Astrocyte of the spinal cord (primary cell): ENCODE results near the gene ABHD5.
A peak's percentile ranks its signal among the peaks of the same experiment; 100 is the strongest.

Experiments used
- DNase-seq: peaks from one replicate; pipeline ENCODE4 v3.0.0; 2011; ENCODE audit warnings: low read depth, low spot score
- H3K4me3 ChIP-seq: 2 replicates; pipeline ENCODE4 v1.5.1; 2011; ENCODE audit warnings: low read depth, mild to moderate bottlenecking, low read length, moderate library complexity
- in situ Hi-C: cut with HindIII; loops from 2 replicates; pipeline ENCODE4 v1.10.0; 2017; ENCODE audit warnings: low sequenced_read_pairs
- TF ChIP-seq, protein P1 (sequence below): IDR thresholded peaks from 2 replicates; pipeline ENCODE4 v1.5.1; 2012; ENCODE audit warnings: low read depth, mild to moderate bottlenecking, low read length, inconsistent platforms

The ABHD5 gene

DNA sequence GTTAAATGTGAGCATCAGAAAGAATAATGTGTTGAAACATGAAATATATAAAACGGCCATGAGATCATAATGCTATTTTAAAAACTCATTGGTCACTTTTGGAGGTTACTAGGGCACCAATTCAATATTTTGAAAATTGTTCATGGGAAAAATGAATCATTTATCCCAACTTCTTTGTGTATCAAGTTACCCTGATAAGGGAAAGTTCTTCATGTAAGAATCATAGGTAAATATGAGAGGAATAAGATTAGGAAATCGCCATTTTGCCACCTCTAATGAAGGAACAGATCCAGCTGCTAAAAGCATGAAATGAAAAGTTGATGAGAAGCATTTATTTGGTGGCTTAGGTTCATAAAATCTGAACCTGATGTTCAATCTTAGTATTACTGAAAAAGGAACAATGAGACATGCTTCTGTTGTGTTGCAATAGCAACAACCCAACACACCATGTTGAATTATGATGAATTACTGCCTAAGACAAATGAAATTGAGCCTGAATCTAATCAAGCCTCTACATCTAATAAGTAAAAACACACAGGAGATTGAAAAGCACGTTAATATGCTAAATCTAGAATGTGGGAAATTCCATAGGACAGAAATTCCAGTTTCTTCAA lies 32.5 kb downstream of the ABHD5 start:
- TF ChIP-seq, protein P1, sequence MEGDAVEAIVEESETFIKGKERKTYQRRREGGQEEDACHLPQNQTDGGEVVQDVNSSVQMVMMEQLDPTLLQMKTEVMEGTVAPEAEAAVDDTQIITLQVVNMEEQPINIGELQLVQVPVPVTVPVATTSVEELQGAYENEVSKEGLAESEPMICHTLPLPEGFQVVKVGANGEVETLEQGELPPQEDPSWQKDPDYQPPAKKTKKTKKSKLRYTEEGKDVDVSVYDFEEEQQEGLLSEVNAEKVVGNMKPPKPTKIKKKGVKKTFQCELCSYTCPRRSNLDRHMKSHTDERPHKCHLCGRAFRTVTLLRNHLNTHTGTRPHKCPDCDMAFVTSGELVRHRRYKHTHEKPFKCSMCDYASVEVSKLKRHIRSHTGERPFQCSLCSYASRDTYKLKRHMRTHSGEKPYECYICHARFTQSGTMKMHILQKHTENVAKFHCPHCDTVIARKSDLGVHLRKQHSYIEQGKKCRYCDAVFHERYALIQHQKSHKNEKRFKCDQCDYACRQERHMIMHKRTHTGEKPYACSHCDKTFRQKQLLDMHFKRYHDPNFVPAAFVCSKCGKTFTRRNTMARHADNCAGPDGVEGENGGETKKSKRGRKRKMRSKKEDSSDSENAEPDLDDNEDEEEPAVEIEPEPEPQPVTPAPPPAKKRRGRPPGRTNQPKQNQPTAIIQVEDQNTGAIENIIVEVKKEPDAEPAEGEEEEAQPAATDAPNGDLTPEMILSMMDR, result no peak
- in situ Hi-C loops, result no loop called here

DNA sequence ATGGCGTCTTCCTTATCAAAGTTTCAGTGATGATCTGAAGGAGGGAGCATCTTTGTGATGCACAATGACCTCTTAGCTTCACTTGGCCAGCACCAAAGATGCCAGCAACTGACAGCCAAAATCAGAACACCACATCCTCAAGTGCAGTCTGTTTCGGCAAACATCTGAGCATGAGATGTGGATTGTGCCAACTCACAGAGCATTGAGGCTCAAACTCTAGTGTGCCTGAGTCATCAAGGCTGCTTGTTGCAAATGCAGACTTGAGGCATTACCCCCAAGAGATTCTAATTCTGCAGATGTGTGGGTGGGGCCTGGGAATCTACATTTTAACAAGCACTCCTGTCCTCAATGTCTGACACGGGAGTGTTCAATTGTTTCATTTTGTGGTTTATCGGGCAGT lies 35.8 kb downstream of the ABHD5 start:
- TF ChIP-seq, protein P1, result no peak
- H3K4me3 ChIP-seq, result no peak overlapping the region
- in situ Hi-C loops, result no loop called here
- peak; percentile 52 for DNase-seq

More for the DNA sequence above, 32.5 kb downstream of the ABHD5 start:
- DNase-seq, result peak; percentile 56
- H3K4me3 ChIP-seq, result no peak overlapping the region

DNA sequence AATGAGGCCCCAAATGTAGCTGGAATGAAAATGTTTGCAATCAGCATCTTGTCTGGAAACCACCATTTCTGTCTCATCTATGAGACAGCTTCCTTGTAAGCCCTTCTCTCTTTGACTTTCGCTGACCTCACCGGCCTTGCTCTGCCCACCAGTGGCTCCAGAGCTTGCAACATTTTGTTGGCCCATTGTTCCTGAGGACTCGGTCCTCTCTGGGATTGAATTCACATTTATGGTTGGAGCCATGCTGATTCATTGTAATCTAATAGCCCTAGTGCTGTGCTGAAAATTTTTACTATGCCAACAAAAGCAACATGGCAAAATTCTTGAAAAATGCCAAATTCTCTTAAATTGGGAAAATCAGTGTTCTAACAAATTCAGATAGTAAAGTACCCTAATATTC lies 37.2 kb downstream of the ABHD5 start:
- in situ Hi-C loops, result no loop called here
- H3K4me3 ChIP-seq, result no peak overlapping the region
- DNase-seq, result peak; percentile 69

DNA sequence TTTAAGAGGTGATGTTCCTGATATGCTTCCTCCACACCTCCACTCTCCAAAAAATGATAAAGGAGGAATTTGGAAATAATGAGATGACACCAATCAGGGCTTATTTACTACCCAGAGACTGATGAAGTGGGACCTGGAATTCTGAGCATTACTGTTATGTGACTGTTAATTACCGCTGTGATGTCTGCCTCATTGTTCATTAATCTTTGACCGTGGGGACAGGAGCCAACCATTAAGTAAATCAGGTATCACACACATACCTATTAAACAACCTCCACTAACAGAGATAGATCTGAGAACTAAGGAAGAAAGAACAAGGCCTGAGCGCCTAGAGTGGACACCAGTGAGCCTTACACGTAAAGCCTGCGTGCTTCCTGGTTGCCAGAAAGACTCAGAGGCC lies 37.7 kb downstream of the ABHD5 start:
- TF ChIP-seq, protein P1, result no peak
- in situ Hi-C loops, result no loop called here
- H3K4me3 ChIP-seq, result no peak overlapping the region
- DNase-seq, result no peak

More for the DNA sequence above, 37.2 kb downstream of the ABHD5 start:
- TF ChIP-seq, protein P1, result no peak

DNA sequence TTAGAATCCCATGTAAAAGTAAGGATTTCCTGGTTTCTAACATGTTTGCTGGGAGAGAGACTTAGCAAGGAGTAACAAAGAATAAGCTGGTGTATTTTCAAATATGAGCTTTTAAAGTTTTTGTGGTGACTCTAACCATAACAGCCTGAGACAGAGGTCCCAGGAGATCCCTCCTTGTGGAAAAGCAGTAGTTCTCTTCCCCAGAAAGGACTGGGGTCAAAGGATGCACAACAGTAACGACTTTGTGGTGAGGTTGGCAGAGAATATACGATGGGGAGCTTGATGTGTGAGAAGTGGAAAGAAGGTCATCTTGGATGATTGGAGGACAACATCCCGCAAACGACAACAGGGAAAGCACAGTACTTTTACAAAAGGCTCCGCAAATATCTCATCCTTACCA lies 38.2 kb downstream of the ABHD5 start:
- in situ Hi-C loops, result no loop called here
- no peak for DNase-seq
- TF ChIP-seq, protein P1, result no peak
- no peak overlapping the region for H3K4me3 ChIP-seq

DNA sequence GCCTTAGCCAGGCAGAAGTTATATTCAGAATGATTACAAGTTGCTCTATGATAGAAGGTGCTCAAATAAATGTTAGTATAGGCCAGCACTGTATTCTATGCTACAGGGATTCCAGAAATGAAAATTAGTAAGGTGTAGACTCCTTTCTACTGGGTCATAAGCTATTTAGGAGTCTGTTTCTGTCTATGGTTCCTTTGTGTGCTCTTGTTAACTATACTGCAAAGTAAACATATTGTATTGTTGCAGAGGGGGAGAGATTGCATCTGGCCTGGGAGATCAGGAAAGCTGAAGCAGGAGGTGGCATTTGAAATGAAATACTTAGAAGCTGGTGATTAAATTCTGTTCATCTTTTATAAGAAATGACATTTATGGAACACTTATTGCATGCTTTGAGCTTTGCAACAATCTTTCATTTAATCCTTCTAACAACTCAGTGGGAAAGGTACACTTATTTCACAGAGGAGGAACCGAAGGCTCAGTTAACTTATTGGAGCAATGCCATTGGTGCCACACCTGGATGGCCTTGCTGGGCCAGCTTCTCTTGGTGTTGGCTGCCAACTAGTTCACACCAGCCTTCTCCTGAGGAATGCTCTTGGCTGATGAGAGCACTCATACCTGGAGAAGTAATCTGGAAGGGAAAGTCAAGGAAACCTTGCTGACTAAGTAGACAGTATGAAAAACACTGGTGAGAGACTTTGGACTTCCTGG lies 39.1 kb downstream of the ABHD5 start:
- TF ChIP-seq, protein P1, result no peak
- in situ Hi-C loops, result no loop called here
- H3K4me3 ChIP-seq, result no peak overlapping the region
- no peak for DNase-seq
